Activated naive CD4-positive, alpha-beta T cell (primary cell): ENCODE data around the gene BIVM.

Source experiments
- DNase-seq, 4 experiments: peaks; one replicate each; lab custom pipeline; 2025; lab: John Stamatoyannopoulos, UW

The BIVM gene

DNA sequence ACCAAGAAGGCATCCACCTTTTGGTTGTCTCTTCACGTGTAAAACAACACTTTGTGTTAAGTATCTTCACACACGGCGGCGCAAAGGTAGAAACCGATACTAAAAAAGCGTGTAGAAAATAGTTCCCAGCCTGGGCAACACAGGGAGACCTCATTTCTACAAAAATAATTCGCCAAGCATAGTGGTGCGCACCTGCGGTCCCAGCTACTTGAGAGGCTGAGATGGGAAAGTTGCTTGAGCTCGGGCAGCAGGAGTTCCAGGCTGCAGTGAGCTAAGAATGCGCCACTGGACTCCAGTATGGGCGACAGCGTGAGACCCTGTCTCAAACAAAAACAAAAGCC lies 46.3 kb downstream of the BIVM start:
- no peak for DNase-seq

DNA sequence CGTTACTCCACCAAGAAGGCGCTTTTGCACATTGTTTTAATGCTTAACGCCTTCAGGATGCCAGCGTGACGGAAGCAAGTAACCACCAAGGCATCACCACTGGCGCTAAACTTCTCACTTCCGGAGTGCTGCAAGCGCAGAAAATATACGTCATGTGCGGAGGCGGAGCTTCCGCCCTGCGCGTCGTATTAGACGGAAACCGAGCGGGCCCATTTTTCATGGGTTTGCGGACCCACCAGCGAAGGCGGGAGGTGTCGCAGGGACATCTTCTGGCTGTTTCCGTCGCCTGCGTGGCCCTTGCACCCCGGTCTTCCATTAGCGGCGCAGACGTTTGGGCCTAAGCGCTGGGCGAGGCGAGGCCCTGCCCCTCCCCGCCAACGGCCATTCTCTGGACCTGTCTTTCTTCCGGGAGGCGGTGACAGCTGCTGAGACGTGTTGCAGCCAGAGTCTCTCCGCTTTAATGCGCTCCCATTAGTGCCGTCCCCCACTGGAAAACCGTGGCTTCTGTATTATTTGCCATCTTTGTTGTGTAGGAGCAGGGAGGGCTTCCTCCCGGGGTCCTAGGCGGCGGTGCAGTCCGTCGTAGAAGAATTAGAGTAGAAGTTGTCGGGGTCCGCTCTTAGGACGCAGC lies 46.8 kb downstream of the BIVM start, which contains the start of gene ERCC5:
ERCC5 (plus strand) TSS at position 403 of the 631 bp plus-strand sequence. CDS start 235 bp downstream, outside the sequence.
- peak; percentile 85 to 92 (median 90) for DNase-seq

DNA sequence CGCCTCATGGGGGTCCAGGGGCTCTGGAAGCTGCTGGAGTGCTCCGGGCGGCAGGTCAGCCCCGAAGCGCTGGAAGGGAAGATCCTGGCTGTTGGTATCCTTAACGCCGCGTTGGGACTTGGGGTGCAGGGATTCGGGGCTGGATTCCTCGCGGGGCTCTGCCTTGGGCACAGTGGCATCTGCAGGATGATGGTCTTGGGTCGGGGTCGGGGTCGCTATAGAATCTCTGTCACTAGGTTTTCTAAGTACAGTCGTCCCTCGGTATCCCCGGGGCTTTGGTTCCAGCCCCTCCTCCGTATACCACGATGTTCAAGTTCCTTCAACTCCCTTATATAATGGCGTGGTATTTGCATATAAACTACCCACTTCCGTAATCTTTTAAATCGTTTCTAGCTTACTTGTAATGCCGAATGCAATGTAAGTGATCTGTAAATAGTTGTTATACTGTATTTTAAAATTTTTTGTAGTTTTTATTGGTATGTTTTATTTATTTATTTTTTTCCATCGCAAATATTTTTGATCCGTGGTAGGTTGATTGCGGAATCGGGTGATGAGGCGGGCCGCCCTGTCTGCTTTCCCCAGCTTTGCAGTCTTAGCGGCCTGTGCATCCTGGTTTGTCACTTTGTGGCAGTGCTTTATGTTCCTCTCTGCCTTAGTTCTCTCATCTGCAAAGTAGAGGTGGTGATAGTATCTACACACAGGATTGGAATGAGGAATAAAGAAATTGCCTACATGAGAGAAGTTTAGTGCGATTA lies 47.5 kb downstream of the BIVM start:
- DNase-seq = peak; percentile 4 to 35 (median 20)

DNA sequence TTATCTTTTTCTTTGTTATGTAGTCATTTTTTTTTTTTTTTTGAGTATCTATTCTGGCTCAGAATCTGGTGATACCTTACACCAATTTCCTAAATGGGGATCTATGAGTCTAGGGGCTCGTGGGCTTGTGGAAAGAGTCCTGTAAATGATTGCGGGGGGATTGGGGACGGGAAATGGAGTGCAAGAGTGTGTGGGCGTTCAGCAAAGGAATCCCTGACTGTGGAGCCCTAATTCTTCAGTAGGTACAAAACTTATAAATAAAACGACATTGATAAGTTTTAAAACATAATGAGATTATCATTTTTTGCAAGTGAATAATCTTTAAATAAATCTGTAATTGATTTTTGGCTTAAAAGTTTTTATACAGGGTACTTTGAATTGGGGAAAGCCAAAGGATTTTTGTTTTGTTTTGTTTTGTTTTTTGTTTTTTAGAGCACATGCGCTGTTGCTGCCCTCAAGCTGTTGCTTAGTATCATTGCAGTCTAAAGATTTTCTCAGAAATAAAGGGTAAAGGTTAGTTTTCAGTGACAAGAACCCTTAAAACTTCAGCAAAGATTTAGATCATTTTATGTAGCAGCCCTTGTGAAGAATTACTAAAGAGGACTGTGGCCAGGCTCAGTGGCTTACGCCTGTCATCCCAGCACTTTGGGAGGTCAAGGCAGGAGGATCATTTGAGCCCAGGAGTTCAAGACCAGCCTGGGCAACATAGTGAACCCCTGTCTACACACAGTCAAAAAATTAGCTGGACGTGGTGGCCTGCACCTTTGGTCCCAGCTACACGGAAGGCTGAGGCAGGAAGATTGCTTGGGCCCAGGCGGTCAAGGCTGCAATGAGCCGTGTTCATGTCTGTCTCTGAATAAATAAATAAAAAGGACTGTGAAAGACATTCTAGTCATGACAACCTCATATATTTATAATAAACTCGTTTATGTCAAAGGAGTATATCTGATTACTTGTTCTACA lies 48.6 kb downstream of the BIVM start:
- DNase-seq = no peak

DNA sequence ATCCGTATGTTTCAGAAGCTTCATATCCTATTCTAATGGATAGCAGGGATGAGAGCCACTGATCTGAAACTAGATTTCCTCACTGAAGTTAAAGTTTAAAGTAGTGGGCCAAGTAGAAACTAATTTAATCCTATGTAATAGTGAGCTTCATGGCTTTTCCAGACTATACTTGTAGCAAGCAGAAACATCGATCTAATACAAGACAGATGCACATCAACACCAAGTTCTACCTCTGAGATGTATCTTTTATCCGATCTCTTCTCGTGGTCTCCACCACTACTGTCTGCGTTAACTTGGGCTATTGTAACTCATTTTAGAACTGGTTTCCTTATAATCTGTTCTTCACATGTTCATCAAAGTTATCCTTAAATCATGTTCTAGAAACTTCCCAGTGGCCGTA lies 50.0 kb downstream of the BIVM start:
- DNase-seq = no peak

DNA sequence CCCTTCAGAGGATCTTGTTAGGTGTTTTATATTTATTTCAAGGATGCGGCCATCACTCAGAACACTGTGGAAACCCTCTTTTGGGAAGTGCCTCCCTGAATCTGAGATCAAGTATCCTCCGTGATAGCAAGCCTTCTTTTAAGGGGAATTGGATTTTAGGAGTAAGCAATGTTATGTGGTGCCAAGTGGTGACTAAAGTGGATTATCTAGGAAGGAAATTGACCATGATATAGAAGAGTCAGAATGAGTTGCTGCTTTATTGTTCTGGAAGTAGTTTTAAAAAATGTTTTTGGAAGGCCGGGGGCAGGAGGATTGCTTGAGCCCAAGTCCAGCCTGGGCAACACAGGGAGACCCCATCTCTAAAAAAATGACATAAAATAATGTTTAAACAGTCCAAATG lies 53.6 kb downstream of the BIVM start:
- DNase-seq = no peak

DNA sequence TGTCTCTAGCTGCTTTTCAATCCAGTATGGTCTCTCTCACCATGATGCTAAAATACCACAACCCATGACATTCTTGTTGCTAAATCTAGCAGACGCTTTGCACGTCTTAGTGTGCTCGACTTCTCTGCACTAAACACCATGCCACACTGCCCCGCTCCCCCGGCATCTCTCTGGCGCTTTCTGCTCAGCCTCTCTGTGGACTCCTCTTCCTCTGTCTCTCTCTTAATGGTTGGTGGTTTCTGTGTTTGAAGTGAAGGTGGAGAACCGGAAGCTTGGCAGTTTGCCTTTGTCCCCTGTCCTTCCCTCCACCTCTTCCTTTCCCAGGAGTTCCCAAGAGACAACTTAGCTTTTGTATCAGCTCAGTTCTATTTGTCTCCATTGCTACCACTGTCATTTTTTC lies 55.8 kb downstream of the BIVM start:
- DNase-seq = no peak

DNA sequence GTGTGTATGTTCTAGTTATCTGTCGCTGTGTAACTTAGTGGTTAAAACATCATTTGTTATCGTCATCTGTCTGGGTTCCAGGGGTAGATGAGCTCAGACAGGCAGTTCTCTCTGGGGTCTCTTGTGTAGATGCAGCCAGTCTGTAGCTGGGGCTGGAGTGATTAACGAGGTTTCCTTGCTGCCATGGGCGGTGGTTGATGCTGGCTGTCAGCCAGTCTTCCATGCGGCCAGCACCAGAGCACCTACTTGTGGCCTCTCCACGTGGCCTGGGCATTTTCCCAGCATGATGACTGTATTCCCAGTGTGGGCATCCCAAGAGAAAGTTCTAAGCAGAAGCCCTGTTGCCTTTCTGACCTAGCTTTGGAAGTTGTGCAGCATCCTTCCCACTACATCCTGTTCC lies 57.6 kb downstream of the BIVM start:
- DNase-seq = no peak

DNA sequence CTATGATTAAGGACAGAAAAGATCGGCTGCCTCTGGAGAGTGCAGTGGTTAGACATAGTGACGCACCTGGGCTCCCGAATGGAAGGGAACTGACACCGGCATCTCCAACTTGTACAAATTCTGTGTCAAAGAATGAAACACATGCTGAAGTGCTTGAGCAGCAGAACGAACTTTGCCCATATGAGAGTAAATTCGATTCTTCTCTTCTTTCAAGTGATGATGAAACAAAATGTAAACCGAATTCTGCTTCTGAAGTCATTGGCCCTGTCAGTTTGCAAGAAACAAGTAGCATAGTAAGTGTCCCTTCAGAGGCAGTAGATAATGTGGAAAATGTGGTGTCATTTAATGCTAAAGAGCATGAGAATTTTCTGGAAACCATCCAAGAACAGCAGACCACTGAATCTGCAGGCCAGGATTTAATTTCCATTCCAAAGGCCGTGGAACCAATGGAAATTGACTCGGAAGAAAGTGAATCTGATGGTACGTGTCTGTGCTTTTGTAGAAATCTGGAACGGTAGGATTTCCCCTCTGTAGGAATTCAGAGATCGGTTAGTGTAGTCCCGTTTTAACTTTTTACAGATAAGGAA lies 63.8 kb downstream of the BIVM start:
- DNase-seq = no peak

DNA sequence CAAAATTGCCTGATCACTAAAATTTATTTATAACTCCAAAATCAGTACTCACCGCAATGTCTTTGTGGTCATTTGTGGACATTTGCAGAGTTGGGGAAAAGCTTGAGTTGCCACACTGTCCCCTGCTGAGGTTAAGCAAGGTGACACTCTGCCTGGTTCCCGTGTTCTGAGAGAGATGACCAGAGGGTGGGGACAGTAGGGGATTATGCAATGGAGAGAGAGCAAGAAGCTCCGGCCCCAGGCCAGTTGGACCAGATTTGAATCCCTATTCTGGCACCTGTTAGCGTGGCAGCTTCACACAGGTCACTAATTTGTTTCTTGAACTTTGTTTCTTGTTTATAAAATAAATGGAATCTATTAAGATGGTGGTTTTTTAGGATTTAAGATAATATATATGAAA lies 64.7 kb downstream of the BIVM start:
- no peak for DNase-seq

DNA sequence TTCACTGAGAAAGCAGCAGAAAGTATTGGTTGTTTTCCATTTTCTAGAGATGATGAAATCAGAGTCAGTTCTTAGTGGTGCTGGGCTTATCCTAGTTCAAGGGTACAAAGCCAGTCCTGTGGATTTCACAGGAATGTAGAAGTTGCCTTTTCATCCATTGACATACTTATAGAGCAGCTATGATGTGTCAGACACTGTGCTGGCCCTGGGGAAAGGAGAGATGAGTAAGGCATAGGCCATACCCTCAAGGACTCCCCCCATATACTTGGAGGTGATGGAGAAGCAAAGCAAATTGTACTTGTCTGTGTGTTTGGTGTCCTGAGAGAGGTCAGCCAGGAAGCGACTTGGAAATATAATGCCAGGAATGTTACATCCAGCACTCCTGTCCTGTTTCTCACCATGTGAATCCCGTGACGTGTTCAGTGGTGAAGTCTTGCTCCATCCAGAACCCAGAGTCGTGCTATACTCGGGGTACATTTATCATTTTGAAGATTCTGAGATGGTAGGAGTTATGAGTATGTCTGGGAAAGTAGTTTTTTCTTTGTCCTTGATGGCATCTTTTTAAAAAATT lies 69.5 kb downstream of the BIVM start:
- no peak for DNase-seq

DNA sequence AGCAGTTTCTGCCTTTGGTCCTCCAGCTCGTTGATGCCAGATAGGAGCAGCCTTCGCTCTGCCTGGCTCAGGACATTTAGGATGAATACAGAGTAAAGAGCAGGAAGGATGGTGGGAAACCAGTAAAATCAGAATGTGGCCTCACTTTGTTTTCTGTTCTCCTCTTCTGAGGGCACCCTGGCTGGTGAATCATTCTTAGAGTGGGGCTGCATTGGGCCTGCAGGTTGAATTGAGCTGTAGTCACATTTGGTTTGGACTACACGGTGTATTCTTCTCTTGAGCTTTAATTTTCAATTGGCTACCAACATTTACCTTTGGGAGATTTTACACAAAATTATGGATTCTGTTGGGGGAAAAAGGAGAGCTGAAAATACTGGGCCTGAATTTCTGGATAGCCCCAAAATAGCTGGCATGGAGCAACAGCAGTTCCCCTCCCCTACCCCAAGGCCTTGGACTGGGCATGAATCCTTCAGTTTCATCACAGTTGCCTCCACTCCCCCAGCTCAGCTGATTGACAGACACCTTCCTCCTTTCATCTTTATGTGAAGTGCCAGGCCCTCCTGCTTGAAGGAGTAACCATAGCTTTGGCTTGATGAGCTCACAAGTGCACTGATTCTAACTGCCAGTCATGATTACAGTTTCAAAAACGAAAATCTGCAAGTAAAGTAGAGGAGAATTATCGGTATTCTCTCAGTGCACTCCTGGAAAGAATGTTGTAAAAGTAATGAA lies 71.2 kb downstream of the BIVM start:
- DNase-seq = no peak

DNA sequence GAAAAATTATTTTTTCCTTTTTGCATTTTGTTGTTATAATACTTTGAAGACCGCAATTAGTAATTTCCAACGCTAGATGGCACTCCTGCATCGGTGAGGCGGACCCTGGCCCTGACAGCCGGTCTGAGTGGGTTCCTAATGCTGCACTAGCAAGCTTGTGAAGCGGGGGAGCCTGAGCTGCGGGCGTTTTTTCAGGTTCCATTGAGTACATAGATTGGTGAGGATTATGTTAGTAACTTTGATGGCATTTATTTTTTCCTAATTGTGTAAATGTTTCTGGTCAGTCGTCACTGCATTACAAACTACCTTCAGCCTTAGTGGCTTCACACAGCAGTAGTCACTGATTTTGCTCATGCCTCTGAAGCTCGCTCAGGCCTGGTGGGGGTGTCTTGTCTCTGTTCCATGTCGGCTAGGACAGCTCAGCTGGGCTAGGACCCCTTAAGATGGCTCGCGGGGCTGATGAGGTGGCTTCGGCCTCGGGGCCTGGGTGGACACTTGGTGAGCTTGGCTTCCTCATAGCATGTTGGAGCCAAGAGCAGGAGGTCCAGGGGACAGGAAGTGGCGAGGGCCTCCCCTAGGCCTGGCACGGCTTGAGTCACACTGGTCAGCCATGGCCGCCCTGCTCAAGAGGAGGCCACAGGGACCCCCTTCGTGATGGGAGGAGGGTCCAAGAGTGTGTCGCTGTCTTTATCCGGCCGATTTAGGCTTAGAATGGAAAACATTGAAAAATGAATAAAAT lies 71.9 kb downstream of the BIVM start:
- DNase-seq = peak in 2 of 4 experiments; percentile 13 to 20

DNA sequence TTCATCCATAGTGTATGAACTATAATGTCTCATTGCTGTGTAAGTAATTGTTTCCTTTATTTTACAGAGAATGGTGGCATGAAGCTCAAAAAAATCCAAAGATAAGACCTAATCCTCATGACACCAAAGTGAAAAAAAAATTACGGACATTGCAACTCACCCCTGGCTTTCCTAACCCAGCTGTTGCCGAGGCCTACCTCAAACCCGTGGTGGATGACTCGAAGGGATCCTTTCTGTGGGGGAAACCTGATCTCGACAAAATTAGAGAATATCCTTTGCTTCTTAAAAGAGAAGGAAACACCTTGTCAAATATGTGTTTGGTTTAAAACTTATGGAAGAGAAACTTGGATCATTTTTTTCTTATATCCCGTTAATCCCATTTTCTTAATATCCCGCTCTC lies 73.2 kb downstream of the BIVM start:
- no peak for DNase-seq

DNA sequence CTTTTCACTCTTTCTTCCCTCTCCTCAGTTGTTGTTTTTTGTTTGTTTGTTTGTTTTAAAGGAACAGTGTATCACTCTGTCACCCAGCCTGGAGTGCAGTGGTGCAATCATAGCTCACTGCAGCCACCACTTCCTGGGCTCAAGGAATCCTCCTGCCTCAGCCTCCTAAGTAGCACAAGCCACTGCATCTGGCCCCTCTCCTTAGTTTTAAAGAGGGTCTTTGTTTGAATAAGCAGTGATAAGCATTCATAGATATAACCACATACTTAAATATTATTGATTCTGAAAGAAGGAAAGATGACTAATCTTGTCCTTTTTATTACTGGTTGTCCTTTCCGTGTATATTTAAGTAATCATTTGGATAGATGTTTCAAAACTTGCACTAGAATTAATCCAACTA lies 73.6 kb downstream of the BIVM start:
- DNase-seq = no peak

DNA sequence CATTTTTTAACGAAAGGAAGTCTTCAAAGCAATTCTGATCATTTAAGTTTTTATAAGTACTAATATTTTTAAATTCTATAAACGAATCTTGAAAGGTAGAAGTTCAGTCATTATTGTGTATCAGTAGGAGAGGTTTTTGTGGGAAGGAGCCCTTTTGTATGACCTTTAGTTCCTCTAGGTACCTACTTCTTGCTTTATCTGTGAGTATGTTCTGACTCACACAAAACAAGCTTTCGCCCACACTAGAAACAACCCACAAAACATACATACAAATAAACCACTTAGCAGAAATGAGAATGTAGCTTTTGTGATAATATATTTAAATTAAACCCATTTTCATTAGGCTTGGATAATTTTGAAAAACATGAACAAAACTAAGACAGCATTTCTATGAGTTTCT lies 74.7 kb downstream of the BIVM start:
- DNase-seq = no peak

DNA sequence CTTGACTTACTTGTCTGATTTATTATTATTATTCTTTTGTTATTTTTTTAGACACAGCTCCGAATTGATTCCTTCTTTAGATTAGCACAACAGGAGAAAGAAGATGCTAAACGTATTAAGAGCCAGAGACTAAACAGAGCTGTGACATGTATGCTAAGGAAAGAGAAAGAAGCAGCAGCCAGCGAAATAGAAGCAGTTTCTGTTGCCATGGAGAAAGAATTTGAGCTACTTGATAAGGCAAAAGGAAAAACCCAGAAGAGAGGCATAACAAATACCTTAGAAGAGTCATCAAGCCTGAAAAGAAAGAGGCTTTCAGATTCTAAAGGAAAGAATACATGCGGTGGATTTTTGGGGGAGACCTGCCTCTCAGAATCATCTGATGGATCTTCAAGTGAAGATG lies 76.3 kb downstream of the BIVM start:
- DNase-seq = no peak

DNA sequence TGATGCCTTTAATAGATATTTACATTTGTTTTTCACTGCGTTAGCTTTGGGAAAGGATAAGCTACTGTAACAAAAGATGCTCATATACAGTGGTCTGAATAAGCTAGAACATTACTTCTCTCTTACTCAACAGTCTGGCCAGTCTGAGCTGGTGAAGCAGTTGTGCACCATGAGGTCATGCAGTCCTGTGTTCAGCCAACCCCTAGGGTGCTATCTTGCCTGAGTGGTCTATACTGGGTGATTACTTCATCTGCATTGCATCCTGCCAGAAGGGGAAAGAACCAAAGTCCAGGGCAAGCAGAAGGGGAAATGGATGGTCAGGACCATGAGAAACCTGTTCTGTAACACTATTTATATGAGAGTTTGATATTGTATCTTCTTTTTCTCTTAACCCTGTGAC lies 78.4 kb downstream of the BIVM start:
- DNase-seq = no peak

DNA sequence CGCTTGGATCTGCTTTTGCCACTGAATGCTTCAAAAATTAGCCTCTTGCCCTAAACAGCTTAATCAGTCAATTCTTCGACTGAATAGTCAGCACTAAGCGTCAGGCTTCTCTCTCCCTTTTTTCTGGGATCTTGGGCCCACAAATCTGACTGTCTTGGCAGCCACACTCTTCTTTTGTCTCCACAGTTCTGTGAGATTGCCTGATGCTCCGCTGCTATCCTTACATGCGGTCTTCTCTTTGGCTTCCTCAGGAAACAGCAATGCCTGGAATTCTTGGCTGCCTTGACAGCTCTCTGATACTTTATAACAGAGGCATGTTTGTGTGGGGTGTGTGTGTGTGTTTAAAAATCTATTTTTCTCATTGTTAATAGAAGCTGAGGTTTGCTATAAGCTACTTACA lies 79.6 kb downstream of the BIVM start:
- no peak for DNase-seq

DNA sequence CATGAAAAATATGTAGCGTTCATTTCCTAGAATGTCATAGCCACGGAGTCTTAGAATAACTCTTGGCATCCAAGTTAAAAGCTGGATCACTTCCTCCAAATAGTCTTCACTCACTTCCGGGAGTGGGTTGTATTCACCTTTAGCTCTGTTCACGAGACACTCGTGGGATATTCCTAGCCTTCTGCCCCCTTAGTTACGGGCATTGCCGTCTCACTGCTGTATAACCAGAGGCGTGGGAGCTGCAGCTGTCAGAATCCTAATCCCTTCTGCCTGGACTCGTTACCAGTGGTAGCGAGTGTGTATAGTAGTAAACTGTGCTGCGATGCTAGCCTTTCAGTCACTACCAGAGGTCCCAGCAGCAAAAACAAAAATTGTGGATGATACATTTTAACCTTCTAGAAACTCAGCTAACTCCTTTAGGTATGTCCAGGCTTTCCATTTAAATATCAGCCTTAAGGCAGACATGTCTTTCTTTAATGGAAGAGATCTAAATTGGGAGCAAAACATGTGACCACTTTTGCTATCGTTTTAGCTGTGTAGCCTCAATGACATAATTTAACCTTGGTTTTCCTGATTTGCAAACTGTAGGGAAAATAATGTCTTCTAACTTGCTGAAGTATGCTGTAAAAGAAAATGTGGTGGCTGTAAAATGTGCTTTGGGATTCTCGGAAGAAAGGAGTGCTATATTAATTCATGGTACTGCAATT lies 81.0 kb downstream of the BIVM start:
- no peak for DNase-seq
